Islet of Langerhans (tissue), 1 donor: ENCODE data around the gene SLC10A7.

Experiments
- FAIRE-seq: peaks from one replicate; lab custom pipeline; 2011; peaks lifted over from hg19 to GRCh38; lab: Jason Lieb, UNC

Gene SLC10A7

GRCh38 chr4:146521541-146522097, at the start of gene SLC10A7:
Gene SLC10A7 (minus strand): TSS chr4:146521940. CDS start chr4:146521717, 223 bp downstream.
- FAIRE-seq: no peak

- FAIRE-seq: no peak
These were observed 45.7 kb upstream of the SLC10A7 start for GRCh38 chr4:146567396-146567795.

- FAIRE-seq: no peak
These were observed 42.8 kb upstream of the SLC10A7 start for GRCh38 chr4:146564492-146564891.

- no peak for FAIRE-seq
These were observed 28.4 kb upstream of the SLC10A7 start for GRCh38 chr4:146550161-146550560.

- FAIRE-seq: no peak
These were observed 26.7 kb upstream of the SLC10A7 start for GRCh38 chr4:146548443-146548842.

- FAIRE-seq: no peak
These were observed 23.4 kb upstream of the SLC10A7 start for GRCh38 chr4:146545102-146545501.

GRCh38 chr4:146534178-146534577, 12.4 kb upstream of the SLC10A7 start:
- no peak for FAIRE-seq

GRCh38 chr4:146525754-146526153, 4.0 kb upstream of the SLC10A7 start:
- no peak for FAIRE-seq

GRCh38 chr4:146524663-146525062, 2.9 kb upstream of the SLC10A7 start:
- no peak for FAIRE-seq

- FAIRE-seq: no peak
These were observed 1.1 kb upstream of the SLC10A7 start for GRCh38 chr4:146522869-146523205.

- FAIRE-seq: no peak
These were observed 543 bp upstream of the SLC10A7 start for GRCh38 chr4:146522098-146522868.

- FAIRE-seq: peak; percentile 61
These were observed 722 bp downstream of the SLC10A7 start for GRCh38 chr4:146520896-146521540.

- no peak for FAIRE-seq
These were observed 6.9 kb downstream of the SLC10A7 start for GRCh38 chr4:146514651-146515357.

- no peak for FAIRE-seq
These were observed 8.2 kb downstream of the SLC10A7 start for GRCh38 chr4:146513548-146513947.

GRCh38 chr4:146511381-146511780, 10.4 kb downstream of the SLC10A7 start:
- FAIRE-seq: no peak

- FAIRE-seq: no peak
These were observed 10.8 kb downstream of the SLC10A7 start for GRCh38 chr4:146510942-146511341.

GRCh38 chr4:146508229-146508939, 13.4 kb downstream of the SLC10A7 start:
- FAIRE-seq: no peak

- no peak for FAIRE-seq
These were observed 14.1 kb downstream of the SLC10A7 start for GRCh38 chr4:146507632-146508031.

GRCh38 chr4:146506272-146506671, 15.5 kb downstream of the SLC10A7 start:
- FAIRE-seq: no peak

GRCh38 chr4:146500216-146500615, 21.5 kb downstream of the SLC10A7 start:
- no peak for FAIRE-seq

GRCh38 chr4:146498291-146498690, 23.4 kb downstream of the SLC10A7 start:
- FAIRE-seq: no peak

- FAIRE-seq: no peak
These were observed 26.5 kb downstream of the SLC10A7 start for GRCh38 chr4:146495269-146495668.
